Measurements from ENCODE around the gene ABHD2.
"Not testable (repeated sequence)": the region's sequence is repeated elsewhere in the genome, so short reads cannot be mapped to it uniquely, and the experiment has no call there.

Gene ABHD2

GRCh38 chr15:89243046-89243690 lies 154.9 kb downstream of the ABHD2 start:
- DNase-seq, result no peak

GRCh38 chr15:89243691-89244573 lies 155.7 kb downstream of the ABHD2 start, which contains the start of gene FANCI:
TSS of gene FANCI (plus strand) at chr15:89243979. CDS start at chr15:89247648, 3,669 bp downstream.
- DNase-seq, result peak; percentile 92

GRCh38 chr15:89244574-89244903 lies 156.3 kb downstream of the ABHD2 start:
- no peak for DNase-seq

- DNase-seq, result no peak
Measured at GRCh38 chr15:89247446-89247845, 159.2 kb downstream of the ABHD2 start.

GRCh38 chr15:89248584-89248983 lies 160.3 kb downstream of the ABHD2 start:
- no peak for DNase-seq

- not testable (repeated sequence) for DNase-seq
Measured at GRCh38 chr15:89250142-89250541, 161.9 kb downstream of the ABHD2 start.
